Liver (tissue), 3 donors: Measurements from ENCODE around the gene MYH11.

Source experiments
- CTCF ChIP-seq: fragments of 150-350 bp; IDR thresholded peaks from 2 replicates; pipeline ENCODE4 v1.5.1; 2017; ENCODE audit warnings: improper control_type of control experiment, low read depth, low read length; ENCODE audit not compliant: missing input control
- GABPA ChIP-seq, 2 donors: IDR thresholded peaks in 1 of 2; conservative IDR thresholded peaks in 1 of 2; 2 replicates each; pipeline ENCODE4 v1.6.1; 2016; ENCODE audit warnings: antibody characterized with exemption in 2 of 2, mild to moderate bottlenecking in 1 of 2, moderate library complexity in 1 of 2
- JUND ChIP-seq, 2 donors: IDR thresholded peaks; 2 replicates each; pipeline ENCODE4 v1.6.1; 2016; ENCODE audit warnings: antibody characterized with exemption in 2 of 2
- RAD21 ChIP-seq, 2 donors: IDR thresholded peaks; 2 replicates each; pipeline ENCODE4 v1.6.1; 2016; ENCODE audit warnings: antibody characterized with exemption in 2 of 2, mild to moderate bottlenecking in 2 of 2
- TAF1 ChIP-seq: conservative IDR thresholded peaks from 2 replicates; pipeline ENCODE4 v1.6.1; 2016; ENCODE audit warnings: antibody characterized with exemption, mild to moderate bottlenecking
- donor health status: healthy.
- donor health status: healthy.

- TF ChIP-seq CTCF (no peak), RAD21 (IDR thresholded peaks at IDR 0.05) (no peak), JUND (IDR thresholded peaks at IDR 0.05) (no peak), GABPA (IDR thresholded peaks at IDR 0.05 in 1 of 2, conservative IDR thresholded peaks at IDR 0.05 in 1 of 2) (no peak), TAF1 (no peak)
Measured at GRCh38 chr16:15900901-15901500, 44.2 kb upstream of the MYH11 start.
